Activated T-cell treated with anti-CD3 and anti-CD28 coated beads, Interleukin-2, amount 50 U/mL, for 4 hours (primary cell): ENCODE measurements around the gene ANKRD42. TPM values are rescaled to one million over a fixed set of nuclear protein-coding genes. Genes with fewer than 3 reads are reported as not detected.

Experiments
- ATAC-seq, 2 donors: fragments of 200-7000 bp; cut with Tn5 transposase; one replicate each; pipeline ENCODE4 v1.10.0; 2021
- DNase-seq: peaks from one replicate; pipeline ENCODE4 v3.0.0-alpha.2; 2020
- H3K27me3 Mint-ChIP-seq: one replicate; pipeline ENCODE4 v1.8.0; 2021; ENCODE audit warnings: low read depth, mixed read lengths
- H3K36me3 Mint-ChIP-seq: one replicate; pipeline ENCODE4 v1.8.0; 2022; ENCODE audit warnings: mixed read lengths; ENCODE audit not compliant: insufficient read depth
- H3K4me1 Mint-ChIP-seq: one replicate; pipeline ENCODE4 v1.8.0; 2021; ENCODE audit warnings: low read depth, mixed read lengths
- H3K4me3 Mint-ChIP-seq: one replicate; pipeline ENCODE4 v1.8.0; 2021; ENCODE audit warnings: mild to moderate bottlenecking, moderate library complexity, mixed read lengths
- H3K9me3 Mint-ChIP-seq: one replicate; pipeline ENCODE4 v1.8.0; 2021; ENCODE audit warnings: mixed read lengths
- total RNA-seq, 3 donors: library from RNA; stranded (reverse); gene quantifications; one replicate each; pipeline ENCODE4 v1.2.1, GENCODE V29; 2021

Gene ANKRD42
- total RNA-seq, 3 donors from 2014 or later = 5.3 to 8.4 (median 8.0) TPM

DNA sequence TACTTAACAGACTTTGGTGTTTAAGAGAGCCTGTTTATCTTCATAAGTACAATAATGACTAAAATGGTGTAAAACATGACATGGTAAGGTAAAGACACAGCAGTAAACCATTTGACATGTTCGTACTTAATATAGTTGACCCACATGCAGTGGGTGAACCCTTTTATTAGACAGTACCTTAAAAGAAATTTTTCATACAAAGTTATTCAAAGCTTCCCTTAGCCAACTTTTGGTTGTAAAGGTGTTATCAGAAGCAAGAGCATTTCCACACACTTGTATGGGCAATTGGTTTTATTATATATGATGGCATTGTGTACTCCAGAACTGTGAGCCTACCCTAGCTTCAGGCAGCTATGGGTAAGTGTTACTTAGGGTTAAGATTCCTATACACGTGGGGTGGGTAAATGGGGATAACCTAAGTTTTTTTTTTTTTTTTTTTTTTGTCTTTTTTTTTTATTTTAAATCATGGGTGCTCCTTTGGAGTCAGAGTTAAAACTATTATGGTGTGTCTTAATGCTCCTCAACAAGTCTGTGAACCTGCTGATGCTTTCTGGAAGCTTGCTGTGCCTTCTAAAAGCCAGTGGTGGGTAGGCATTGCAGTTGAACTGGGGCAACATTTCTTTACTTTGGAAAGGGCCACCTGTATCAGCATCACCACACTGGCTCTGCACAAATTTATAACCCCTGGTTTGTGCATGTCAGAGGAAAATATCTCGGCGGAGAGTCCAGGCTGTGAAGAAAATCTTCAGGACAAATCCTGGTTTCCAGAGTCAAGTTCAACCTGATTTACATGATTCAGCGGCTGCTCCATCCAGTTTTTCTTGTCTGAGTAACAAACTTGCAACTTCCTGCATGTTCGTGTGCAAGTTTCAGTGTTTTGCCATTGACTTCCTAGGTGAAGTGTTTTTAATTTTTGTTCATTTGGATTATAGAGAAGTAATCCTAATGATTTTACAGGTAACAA is 33.3 kb upstream of the ANKRD42 start:
- ATAC-seq (no peak), DNase-seq (no peak)
- Mint-ChIP-seq H3K4me3 (peak overlapping the region; percentile 99), H3K9me3 (no peaks in the 10 kb centered on the region), H3K36me3 (peaks cover 45% of the 10 kb centered on the region), H3K4me1 (peaks cover 50% of the 10 kb centered on the region), H3K27me3 (no peaks in the 10 kb centered on the region)

DNA sequence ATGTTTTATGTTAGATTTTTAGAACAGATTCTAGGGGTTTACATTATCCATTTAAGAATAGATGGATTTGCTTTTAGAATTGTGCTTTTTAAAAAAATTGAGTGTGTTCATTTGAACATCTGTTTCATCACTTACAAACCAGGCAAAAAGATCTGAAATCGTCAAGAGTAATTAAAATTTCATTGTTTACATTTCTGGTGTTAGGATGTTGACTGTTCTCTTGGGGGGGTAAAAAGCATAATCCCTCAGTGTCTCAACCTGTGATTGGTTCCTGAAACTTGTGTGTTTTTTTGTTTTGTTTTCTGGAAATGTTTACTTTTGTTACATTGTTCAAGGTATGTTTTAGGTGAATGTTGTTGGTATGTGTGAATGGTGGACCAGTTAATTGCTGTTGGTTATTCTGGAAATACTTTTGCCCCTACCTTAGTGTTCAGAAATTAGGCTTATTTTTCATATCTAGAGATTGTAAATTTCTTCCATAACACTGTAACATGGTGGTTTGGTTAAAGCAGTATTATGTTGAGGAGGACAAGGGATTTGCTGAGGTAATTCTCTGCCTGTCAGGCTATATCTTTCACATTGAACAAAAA is 31.8 kb upstream of the ANKRD42 start:
- Mint-ChIP-seq H3K4me3 (peak overlapping the region; percentile 64), H3K9me3 (no peaks in the 10 kb centered on the region), H3K27me3 (no peaks in the 10 kb centered on the region), H3K36me3 (peaks cover 57% of the 10 kb centered on the region), H3K4me1 (peaks cover 57% of the 10 kb centered on the region)
- DNase-seq (no peak), ATAC-seq (no peak)

DNA sequence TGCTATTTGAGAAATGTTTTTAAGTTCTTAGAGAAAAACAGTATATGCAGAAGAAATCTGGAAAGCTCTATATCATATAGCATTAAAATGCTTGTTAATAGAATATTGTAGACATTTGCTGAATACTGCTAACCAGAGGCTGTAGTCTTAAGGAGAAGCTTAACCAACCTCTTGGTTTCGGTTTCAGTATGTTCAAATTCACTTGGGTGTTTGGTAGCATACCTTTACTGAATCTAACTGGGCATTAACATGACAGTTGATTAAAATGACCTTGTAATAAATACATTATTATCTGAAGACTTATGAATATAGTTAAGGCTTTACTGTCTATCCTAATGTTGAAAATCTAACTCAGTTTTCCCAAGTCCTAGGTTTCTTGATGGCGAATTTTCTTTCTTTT is 31.1 kb upstream of the ANKRD42 start:
- Mint-ChIP-seq H3K9me3 (no peaks in the 10 kb centered on the region), H3K4me1 (peaks cover 58% of the 10 kb centered on the region), H3K36me3 (peaks cover 56% of the 10 kb centered on the region), H3K27me3 (no peaks in the 10 kb centered on the region), H3K4me3 (peak overlapping the region; percentile 64)
- DNase-seq (no peak), ATAC-seq (peak in 1 of 2 donors; percentile 26)

DNA sequence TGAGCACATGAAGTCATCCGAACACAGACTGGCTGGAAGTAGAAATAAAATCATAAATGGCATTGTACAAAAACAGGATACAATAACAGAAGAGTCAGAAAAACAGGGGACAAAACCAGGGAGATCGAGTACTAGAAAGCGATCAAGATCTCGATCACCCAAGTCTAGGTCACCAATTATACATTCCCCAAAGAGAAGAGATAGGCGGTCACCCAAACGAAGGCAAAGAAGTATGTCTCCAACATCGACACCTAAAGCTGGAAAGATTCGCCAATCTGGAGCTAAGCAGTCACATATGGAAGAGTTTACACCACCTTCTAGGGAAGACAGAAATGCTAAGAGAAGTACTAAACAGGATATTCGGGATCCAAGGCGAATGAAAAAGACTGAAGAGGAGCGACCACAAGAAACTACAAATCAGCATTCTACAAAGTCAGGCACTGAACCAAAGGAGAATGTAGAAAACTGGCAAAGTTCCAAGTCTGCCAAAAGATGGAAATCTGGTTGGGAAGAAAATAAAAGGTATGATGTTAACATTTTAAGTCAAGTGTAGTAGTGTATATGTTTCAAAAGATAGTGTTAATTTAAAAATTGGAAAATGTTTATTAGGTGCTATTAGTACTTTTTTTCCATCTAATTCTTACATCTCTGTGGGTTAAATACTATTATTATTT is 27.2 kb upstream of the ANKRD42 start:
- no peaks in the 10 kb centered on the region for H3K9me3 Mint-ChIP-seq
- DNase-seq = no peak
- peaks cover 79% of the 10 kb centered on the region for H3K4me1 Mint-ChIP-seq
- no peak overlapping the region for H3K4me3 Mint-ChIP-seq
- no peaks in the 10 kb centered on the region for H3K27me3 Mint-ChIP-seq
- H3K36me3 Mint-ChIP-seq = peaks cover 66% of the 10 kb centered on the region
- ATAC-seq = no peak

GRCh38 chr11:83168756-83169155 is 24.8 kb upstream of the ANKRD42 start:
- H3K9me3 Mint-ChIP-seq = no peaks in the 10 kb centered on the region
- H3K36me3 Mint-ChIP-seq = peaks cover 62% of the 10 kb centered on the region
- H3K4me3 Mint-ChIP-seq = no peak overlapping the region
- DNase-seq = no peak
- peaks cover 78% of the 10 kb centered on the region for H3K4me1 Mint-ChIP-seq
- ATAC-seq = no peak
- no peaks in the 10 kb centered on the region for H3K27me3 Mint-ChIP-seq

- Mint-ChIP-seq H3K4me1 (peaks cover 81% of the 10 kb centered on the region), H3K36me3 (peaks cover 56% of the 10 kb centered on the region), H3K4me3 (peak overlapping the region; percentile 66), H3K27me3 (no peaks in the 10 kb centered on the region), H3K9me3 (no peaks in the 10 kb centered on the region)
- no peak for ATAC-seq
- DNase-seq = no peak
Observed at GRCh38 chr11:83170865-83171264, 22.6 kb upstream of the ANKRD42 start.

DNA sequence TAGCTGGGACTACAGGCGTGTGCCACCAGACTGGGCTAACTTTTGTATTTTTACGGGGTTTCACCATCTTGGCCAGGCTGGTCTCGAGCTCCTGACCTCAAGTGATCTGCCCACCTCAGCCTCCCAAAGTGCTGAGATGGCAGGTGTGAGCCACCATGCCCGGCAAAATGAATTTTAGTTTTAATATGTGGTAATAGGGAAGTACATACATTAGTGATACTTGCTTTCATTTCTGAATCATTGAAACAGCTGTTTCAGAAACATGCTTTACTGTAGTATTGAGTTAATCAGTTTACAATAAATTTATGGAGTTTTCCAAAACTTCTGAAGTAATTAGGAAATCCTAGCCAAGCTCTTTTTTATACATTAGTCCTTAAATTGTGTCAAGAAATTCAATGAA is 21.0 kb upstream of the ANKRD42 start:
- Mint-ChIP-seq H3K4me1 (peaks cover 80% of the 10 kb centered on the region), H3K9me3 (no peaks in the 10 kb centered on the region), H3K4me3 (peak overlapping the region; percentile 64), H3K36me3 (peaks cover 57% of the 10 kb centered on the region), H3K27me3 (no peaks in the 10 kb centered on the region)
- DNase-seq (no peak), ATAC-seq (no peak)

GRCh38 chr11:83174008-83174407 is 19.5 kb upstream of the ANKRD42 start:
- ATAC-seq = peak; percentile 24 to 39
- DNase-seq = no peak
- peaks cover 43% of the 10 kb centered on the region for H3K36me3 Mint-ChIP-seq
- H3K4me3 Mint-ChIP-seq = peak overlapping the region; percentile 42
- H3K9me3 Mint-ChIP-seq = no peaks in the 10 kb centered on the region
- peaks cover 67% of the 10 kb centered on the region for H3K4me1 Mint-ChIP-seq
- H3K27me3 Mint-ChIP-seq = no peaks in the 10 kb centered on the region

- H3K4me1 Mint-ChIP-seq = peaks cover 53% of the 10 kb centered on the region
- ATAC-seq = no peak
- no peaks in the 10 kb centered on the region for H3K9me3 Mint-ChIP-seq
- no peak overlapping the region for H3K4me3 Mint-ChIP-seq
- peaks cover 31% of the 10 kb centered on the region for H3K36me3 Mint-ChIP-seq
- no peaks in the 10 kb centered on the region for H3K27me3 Mint-ChIP-seq
- DNase-seq = no peak
Observed at GRCh38 chr11:83175815-83176214, 17.7 kb upstream of the ANKRD42 start.

- no peak for DNase-seq
- Mint-ChIP-seq H3K36me3 (peaks cover 37% of the 10 kb centered on the region), H3K27me3 (no peaks in the 10 kb centered on the region), H3K9me3 (no peaks in the 10 kb centered on the region), H3K4me1 (peaks cover 13% of the 10 kb centered on the region), H3K4me3 (no peak overlapping the region)
- ATAC-seq = no peak
Observed at GRCh38 chr11:83181815-83182214, 11.7 kb upstream of the ANKRD42 start.

GRCh38 chr11:83185767-83186166 is 7.7 kb upstream of the ANKRD42 start:
- no peak overlapping the region for H3K4me3 Mint-ChIP-seq
- DNase-seq = no peak
- no peaks in the 10 kb centered on the region for H3K27me3 Mint-ChIP-seq
- H3K36me3 Mint-ChIP-seq = peaks cover 39% of the 10 kb centered on the region
- no peak for ATAC-seq
- no peaks in the 10 kb centered on the region for H3K9me3 Mint-ChIP-seq
- peaks cover 5% of the 10 kb centered on the region for H3K4me1 Mint-ChIP-seq

GRCh38 chr11:83187465-83187864 is 6.0 kb upstream of the ANKRD42 start:
- Mint-ChIP-seq H3K27me3 (no peaks in the 10 kb centered on the region), H3K9me3 (no peaks in the 10 kb centered on the region), H3K4me1 (peaks cover 13% of the 10 kb centered on the region), H3K4me3 (no peak overlapping the region), H3K36me3 (peaks cover 40% of the 10 kb centered on the region)
- DNase-seq = no peak
- ATAC-seq = no peak

DNA sequence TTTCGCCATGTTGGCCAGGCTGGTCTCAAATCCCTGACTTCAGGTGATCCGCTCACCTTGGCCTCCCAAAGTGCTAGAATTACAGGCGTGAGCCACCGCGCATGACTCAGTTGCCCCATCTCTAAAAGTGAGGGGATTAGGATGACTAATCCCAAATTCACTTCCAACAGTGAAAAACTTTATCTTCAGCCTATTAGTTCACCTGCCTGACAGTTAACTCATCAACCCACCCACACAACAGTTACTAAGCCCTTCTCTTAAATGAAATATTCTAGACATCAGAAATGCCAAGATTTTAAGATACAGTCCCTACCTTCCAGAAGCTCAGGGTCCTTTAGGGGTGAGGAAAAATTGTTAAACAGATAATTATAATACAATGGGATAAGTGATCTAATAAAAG is 2.0 kb upstream of the ANKRD42 start:
- peaks cover 40% of the 10 kb centered on the region for H3K4me1 Mint-ChIP-seq
- ATAC-seq = no peak
- peak overlapping the region; percentile 100 for H3K4me3 Mint-ChIP-seq
- peaks cover 32% of the 10 kb centered on the region for H3K36me3 Mint-ChIP-seq
- H3K9me3 Mint-ChIP-seq = no peaks in the 10 kb centered on the region
- peak; percentile 12 for DNase-seq
- no peaks in the 10 kb centered on the region for H3K27me3 Mint-ChIP-seq

GRCh38 chr11:83191986-83192385 is 1.5 kb upstream of the ANKRD42 start:
- peak overlapping the region; percentile 100 for H3K4me3 Mint-ChIP-seq
- no peaks in the 10 kb centered on the region for H3K9me3 Mint-ChIP-seq
- H3K36me3 Mint-ChIP-seq = peaks cover 29% of the 10 kb centered on the region
- ATAC-seq = no peak
- H3K27me3 Mint-ChIP-seq = no peaks in the 10 kb centered on the region
- no peak for DNase-seq
- peaks cover 45% of the 10 kb centered on the region for H3K4me1 Mint-ChIP-seq
